ENCODE measurements around the gene FAM184B.
"Not testable (repeated sequence)": the region's sequence is repeated elsewhere in the genome, so short reads cannot be mapped to it uniquely, and the experiment has no call there.

FAM184B gene

DNA sequence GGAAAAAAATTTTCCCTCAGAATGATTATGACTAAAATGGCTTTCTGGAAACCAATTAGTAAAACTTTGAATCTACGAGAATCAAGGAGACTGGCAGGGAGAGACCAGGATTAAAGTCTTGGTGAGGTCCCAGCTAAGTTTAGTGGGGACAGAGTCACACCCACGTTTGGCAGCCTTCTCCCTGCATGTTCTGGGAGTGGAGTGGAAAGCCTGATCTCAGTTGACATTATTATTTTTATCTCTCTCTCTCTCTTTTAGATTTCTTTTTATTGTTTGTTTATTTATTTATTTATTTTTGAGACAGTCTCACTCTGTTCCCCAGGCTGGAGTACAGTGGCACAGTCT is 99.2 kb downstream of the FAM184B start:
- no peak for DNase-seq (ENCODE audit: low spot score)

DNA sequence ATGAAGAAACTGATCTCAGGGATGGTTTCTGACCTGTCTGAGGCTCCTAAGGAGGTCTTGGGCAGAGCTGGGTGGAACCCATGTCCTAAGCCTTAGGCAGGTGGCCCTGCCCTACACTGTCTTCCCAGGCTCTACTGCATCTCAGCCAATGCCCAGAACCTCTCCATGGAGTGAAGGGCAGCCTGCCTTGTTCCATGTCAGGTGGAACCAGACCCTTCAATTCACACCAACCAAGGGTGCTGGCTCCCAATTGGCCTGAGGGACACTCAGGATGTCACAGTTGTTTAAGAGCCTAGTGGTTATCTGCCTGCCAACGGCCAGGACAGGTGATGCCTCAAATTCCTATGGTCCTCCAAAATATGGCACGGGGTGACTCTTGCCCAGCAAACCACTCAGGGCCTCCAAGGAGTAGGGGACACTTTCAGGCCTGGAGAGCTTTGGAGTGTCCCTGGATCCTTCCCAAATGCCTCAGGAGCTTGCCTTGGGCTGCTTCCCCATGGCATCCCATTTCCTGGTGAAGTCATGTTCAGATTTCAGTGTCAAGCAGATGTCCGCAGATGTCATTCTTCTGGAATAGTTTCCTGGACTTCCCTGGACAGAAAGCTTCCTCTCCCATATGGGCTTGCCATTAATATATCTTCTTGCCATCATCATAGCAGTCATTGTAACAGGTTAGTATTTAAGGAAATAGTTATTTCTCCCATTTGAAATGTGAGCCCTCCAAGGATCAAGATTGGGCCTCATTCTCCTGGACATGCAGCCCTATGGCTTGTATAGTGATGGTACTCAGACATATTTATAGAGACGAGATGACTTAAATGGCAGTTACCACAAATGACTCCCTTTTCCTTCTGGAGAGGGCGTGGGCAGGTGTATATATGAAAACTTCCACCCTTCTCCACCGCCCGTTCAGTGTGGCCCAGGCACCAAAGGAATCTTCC is 99.9 kb downstream of the FAM184B start:
- DNase-seq (ENCODE audit: low spot score), result no peak

DNA sequence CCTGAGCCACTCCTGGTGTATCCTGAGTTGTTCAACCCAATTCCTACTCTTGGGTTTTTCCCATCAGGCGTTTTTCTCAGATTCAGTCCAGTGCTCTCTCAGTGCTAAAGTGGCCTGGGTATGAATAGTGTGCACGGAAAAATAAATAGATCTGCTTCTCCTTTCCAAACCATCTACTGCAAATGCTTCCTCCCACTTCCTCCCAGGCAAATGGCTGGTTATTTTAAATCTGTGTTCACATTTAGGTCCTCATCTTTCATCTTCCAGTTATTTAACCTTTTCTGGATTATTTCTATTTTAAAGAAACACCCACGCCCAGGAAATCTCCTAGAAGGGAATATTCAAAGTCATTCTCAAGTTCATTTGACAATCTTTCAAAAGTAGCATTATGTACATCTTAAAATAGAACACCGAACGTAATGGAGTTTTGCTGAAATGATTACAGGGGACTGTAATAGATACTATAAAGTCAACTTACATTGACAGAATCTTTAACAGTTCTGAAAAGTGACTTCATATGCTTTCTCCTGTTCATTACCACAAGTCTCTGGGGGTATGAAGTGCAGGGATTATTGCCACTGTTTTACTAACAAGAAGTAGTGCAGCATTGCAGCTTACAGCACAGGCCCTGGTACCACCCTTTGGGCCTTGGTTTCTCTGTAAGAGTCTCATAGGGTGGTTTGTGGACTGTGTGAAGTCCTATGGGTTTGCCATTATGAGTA is 100.7 kb downstream of the FAM184B start:
- no peak for DNase-seq (ENCODE audit: low spot score)

DNA sequence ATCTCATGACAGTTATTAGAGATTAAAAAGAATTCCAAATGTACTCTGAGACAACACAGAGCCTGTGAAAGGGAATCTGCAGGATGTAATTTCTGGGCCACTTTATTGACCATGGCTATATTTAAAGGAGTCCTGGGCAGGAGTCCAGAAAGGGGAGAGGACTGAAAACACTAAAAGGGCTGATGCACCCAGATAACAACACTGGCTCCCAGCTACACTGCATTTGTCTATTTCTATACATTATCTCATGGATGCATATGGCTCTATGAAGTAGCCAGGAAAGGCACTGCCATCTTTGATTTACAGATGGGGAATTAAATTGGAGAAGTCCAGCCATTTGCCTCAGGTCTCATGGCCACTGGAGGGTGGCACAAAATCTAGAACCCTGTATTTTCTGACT is 111.0 kb downstream of the FAM184B start:
- DNase-seq (ENCODE audit: low spot score), result no peak

DNA sequence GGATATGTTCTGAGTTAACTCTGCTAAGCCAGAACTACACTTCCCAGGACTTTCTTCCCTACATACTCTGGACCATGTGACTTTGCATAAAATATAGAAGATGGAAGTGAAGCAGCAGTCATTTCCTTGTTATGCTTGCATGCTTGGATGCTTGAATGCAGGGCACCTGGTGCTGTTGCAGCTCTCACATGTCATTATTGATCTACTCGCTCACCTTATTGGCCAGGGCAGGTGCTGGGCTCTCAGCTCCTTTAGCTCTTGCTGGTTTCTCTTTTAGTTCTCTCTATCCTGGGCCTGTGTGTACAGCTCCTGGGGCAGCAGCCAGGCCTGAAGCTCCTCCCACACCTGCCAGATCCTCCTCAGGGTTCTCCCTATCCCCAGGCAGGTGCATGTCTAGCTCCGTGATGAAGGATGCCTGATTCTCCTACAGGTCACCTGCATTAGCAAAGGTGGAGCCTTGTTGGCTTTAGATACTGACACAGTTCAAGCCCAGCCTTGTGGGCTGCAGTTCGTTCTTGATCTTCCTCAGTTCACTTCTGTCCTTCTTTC is 113.7 kb downstream of the FAM184B start:
- no peak for DNase-seq (ENCODE audit: low spot score)

DNA sequence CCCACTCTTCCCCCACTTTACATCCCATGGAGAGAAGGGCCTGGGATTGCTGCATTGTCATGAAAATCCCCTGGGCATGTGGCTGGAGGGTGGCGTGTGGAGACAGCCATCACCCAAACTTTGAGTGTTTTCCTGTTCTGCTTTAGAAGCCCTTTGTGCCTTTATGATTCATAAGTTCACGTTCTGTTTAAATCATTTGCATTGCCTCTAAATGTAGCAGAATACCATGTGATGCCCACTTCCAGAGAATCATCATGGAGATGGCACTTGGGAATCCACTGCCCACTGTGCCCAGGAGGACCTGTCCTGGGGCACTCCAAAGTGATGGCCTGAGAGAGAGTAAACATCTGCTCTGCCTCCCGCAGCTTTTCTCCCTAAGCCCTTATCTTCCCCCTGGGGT is 114.2 kb downstream of the FAM184B start:
- DNase-seq (ENCODE audit: low spot score), result no peak

DNA sequence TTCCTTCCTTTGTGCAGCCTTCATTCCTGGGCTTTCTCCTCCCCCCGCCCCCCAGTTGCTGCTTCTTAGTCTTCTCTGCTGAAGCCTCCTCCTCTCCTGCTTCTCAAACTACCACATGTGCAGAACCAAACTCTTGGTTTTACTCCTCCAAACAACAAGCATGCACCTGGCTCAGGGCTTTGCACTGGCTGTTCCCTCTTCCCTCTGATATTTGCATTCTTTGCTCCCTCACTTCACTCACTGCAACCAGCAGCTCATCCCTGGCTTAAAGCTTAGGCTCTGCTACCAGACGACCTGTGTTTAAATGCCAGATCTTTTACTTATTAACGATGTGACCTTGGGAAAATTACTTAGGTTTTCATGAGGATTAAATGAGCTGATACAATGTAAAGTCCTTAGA is 115.6 kb downstream of the FAM184B start:
- no peak for DNase-seq (ENCODE audit: low spot score)

DNA sequence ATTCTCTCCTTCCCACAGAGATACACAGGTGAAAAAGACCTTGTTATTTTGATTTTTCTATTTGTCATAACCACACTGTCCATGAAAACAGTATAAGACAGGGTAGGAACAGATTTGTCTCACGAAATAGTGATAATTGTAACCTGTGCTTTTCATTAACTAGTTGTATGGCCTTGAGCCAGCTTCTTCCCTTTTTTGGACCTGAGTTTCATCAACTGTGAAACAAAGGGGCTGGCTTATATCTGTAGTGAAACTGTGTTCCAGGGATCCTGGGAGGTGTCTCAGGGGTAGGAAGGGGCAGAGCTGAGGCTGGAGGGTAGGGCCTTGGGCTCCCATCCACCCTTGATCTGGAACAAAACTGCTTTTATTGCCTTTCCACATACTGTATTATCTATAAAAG is 116.1 kb downstream of the FAM184B start:
- DNase-seq (ENCODE audit: low spot score), result no peak

DNA sequence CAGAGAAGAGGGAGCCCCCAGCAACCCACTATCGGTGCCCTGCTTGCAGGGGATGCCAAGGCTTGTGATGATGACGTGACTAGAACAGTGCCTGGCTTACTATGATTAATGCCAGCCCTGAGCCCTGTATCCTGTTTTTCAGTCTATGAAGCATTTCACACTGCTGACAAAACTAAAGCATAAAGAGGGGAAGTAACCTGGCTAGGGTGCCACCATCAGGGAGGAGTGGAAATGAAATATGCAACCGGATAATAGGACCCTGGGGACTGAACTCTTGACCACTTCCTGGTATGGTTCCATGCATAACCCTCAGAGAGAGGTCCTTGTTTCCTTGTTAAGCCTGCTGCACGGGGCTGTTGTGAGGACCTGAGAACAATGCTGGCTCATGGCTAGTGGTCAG is 116.7 kb downstream of the FAM184B start:
- DNase-seq (ENCODE audit: low spot score), result no peak

DNA sequence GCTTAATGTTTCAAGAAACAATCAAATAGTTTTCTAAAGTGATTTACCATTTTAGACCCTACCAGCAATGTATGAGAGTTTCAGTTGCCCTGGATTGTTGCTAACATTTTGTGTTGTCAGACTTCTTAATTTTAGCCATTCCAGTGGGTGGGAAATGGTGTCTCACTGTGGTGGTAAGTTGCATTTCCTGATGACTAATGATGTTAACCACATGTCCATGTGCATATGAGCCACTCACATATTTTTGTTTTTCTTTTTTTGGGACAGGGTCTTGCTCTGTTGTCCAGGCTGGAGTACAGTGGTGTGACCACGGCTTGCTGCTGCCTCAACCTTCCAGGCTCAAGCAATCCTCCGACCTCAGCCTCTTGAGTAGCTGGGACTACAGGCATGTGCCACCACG is 118.7 kb downstream of the FAM184B start:
- no peak for DNase-seq (ENCODE audit: low spot score)

DNA sequence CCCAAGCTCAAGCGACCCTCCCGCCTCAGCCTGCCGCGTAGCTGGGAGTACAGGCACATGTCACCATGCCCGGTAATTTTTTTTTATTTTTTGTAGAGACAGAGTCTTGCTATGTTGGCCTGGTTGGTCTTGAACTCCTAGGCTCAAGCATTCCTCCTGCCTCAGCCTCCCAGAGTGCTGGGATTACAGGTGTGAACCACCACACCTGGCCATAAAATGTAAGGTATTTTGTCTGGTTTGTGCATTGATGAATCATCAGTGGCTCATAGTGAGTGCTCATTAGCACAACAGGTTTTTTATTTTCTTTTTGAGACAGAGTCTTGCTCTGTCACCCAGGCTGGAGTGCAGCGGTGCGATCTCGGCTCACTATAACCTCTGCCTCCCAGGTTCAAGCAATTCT is 122.2 kb downstream of the FAM184B start:
- not testable (repeated sequence) for DNase-seq (ENCODE audit: low spot score)

DNA sequence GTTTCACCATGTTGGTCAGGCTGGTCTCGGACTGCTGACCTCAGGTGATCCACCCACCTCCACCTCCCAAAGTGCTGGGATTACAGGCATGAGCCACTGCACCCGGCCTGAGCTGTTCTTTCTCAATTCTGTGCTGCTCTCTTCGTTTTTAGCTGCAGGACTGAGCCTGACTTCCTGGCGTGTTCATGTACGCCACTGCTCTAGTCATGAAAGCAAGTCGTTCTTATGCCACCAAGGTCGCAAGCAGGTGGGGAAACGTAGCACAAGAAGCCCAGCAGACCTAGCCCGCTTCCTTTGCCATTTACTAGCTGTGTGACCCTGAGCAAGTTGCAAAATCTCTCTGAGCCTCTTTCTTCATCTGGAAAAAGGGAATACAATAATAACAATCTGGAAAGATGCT is 123.6 kb downstream of the FAM184B start:
- no peak for DNase-seq (ENCODE audit: low spot score)

DNA sequence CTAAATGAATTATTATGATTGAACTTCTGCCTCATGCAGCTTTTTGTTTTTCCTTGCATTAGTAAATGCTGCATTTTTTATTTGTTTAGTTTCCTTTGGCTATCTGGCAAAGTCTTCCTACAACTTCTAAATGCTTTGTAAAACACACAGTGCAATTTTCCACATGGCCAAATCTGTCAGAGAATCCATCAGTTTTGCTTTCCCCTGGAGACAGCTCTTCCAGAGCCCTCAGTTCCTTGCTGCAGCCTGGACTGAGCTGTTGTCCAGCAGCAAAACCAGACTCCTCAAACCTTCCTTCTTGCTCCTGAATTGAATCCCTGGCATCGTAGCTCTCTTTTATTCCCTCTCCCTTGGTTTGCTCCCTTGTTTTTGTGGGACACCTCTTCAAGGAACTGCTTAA is 124.3 kb downstream of the FAM184B start:
- DNase-seq (ENCODE audit: low spot score), result no peak

DNA sequence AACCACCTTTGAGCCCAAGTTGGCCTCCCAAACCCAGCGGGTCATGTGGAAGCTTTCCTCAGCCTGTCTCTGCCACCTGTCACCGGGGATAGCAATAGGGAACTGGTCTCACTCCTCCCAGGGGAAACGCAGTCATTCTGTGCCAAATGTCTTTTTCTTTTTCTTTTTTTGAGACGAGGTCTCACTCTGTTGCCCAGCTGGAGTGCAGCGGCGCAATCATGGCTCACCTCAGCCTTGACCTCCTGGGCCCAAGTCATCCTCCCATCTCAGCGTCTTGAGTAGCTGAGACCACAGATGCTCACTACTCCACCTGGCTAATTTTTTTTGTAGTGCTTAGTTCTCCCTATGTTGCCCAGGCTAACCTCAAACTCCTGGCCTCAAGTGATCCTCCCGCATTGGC is 126.7 kb downstream of the FAM184B start:
- DNase-seq (ENCODE audit: low spot score), result no peak

DNA sequence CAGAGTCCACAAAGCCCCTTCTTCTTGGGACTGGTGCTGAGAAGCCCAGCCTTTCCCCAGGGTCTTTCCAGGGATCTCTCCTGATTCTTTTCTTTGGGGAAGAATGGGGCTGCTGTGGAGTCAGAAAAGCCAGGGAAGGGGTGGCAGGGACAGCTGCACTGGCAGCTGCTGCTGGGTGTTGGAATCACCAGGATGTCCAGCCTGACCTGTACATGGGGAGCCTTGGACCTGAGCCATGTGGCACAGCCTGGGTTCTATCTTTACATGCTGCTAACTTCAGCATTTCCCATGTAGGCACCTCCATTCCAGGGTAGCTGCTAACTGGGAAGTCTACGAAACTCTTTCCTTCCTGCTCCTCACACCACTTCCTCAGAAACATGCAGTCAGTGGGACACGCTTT is 131.0 kb downstream of the FAM184B start:
- DNase-seq (ENCODE audit: low spot score), result no peak

DNA sequence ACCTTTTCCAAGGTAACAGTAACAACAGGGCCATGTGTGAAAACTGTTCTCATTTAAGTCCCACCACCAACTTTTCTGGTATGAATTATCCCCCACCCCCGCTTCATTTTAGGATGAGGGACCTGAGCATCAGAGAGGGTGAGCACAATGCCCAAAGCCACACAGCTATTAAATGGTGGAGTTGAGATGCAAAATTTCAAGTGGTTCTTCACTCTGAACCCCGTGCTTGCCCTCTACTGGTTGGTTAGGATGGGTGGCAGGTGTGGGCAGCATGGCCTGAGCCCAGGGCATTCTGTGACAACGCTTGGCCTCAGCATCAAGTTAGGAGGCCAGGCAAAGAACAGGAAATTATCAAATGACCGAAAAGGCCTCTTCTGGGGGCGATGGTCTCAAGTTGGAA is 133.5 kb downstream of the FAM184B start:
- DNase-seq (ENCODE audit: low spot score), result peak; percentile 3

DNA sequence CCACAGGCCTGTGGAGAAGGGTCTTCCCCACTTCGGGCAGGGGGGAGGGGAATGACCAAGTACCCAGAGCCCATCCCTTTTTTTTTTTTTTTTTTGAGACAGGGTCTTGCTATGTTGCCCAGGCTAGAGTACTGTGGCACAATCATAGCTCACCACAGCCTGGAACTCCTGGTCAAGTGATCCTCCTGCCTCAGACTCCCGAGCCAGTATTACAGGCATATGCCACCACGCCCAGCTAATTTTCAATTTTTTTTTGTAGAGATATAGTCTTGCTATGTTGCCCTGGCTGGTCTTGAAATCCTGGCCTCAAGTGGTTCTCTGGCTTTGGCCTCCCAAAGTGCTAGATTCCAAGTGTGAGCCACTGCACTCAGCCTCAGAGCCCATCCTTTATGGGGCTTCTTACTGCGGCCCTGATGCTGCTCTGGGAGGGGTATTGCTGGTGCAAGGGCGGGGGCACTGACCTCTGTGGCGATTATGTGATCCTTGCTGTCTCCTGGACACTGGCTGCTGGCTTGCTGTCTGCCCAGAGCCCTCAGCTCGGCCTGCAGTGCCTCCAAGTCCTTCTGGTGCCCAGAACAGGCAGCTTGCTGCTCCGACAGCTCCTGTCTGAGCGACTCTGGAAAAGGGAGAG is 134.1 kb downstream of the FAM184B start:
- no peak for DNase-seq (ENCODE audit: low spot score)

DNA sequence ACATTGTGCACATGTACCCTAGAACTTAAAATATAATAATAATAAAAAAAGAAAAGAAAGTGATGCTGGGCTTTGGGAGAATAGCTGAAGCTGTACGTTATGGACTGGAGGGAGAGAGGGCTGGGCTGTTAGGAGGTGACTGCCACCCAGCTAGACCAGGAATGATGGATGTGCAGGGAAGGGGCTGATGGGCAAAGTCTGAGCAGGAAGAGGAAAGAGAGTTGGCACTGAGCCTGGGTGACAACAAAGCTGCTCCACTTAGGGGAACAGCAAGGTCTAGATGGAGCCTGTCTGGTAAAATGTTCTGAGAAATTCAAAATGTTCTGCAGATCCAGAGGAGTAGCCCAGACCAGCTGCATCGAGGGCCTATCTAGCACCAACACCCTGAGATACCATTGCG is 134.7 kb downstream of the FAM184B start:
- DNase-seq (ENCODE audit: low spot score), result no peak

DNA sequence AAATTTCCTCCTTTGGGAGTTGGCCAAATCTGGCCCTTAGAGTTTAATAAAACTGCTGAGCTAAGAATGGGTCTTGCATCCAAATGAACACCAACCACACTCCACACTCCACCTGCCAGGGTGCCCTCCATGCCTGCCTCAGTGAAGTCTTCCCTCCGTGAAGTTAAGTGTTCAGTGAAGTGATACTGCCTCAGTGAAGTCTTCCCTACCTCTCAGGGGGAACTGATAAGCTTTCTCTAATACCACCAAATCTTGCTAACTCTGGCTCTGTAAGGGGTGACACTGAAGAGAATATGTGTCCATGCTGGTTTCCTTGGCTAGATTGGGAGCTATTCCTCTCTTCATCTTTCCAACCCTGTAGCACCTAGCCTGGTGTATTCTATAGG is 139.0 kb downstream of the FAM184B start:
- DNase-seq (ENCODE audit: low spot score), result no peak

DNA sequence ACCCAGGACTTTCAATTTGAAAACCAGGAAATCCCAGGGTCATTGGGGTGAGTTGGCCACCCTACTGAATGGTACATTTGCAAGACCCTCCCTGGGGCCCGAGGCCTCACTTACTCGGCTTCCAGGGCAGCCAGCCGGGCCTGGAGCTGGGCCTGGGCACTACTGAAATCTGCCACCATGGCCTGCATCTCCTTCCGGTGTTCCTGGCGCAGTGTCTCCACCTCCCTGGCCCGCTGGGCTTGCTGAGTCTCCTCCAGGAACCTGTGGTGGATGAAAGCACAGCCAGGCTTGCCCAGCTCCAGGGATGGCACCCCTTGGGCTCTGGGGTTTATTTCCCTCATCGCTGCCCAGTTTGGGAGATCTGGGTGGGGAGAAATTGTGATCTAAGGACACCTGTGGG is 142.3 kb downstream of the FAM184B start:
- no peak for DNase-seq (ENCODE audit: low spot score)

DNA sequence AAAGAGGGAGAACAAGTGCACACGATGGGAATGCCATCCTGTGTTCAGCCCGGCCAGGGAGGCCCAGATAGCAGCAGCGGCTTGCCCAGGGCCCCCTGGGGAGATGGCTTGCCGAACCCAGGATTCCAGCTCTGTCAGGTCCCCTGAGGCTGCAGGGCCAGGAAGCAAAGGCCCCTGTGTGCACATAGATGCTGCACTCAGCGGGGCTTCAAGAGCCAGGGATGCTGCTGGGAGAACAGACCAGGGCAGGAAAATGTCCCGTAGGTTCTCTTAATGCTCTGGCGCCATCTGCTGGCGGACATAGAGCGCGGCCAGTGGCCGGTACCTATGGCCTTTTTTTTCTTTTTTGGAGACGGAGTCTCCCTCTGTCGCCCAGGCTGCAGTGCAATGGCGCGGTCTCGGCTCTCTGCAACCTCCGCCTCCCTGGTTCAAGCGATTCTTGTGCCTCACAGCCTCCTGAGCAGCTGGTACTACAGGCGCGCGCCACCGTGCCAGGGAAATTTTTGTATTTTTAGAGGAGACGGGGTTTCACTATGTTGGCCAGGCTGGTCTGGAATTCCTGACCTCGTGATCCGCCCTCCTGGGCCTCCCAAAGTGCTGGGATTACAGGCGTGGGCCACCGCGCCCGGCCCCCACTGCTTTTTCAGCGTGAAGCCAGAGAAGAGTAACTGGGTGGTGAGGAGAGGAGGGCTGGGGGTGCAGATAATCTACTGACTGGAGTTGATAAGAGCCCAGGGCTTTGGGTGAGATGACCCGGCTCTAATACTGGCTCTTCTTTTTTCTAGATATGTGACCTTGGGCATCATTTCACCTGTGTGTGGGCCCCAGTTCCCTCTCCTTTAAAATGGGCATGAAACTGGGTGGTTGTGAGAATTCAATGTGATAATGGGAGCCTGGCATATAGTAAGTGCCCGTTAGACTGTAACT is 144.5 kb downstream of the FAM184B start:
- peak; percentile 60 for DNase-seq (ENCODE audit: low spot score)

DNA sequence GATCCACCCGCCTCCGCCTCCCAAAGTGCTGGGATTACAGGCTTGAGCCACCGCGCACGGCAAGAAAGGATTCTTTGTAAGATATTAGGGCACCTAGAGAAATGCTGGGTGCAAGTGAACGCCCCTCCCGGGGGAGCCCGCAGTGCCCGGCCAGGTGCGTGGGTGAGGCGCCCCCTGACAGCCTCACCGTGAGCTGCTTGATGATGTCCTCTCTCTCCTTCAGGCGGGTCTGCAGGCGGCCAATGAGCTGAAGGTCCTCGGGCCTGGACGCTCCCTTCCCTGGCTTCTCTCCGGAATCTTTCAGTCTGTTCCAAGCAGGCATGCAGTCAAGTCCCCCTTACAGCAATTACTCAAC is 145.1 kb downstream of the FAM184B start:
- DNase-seq (ENCODE audit: low spot score), result no peak
